SK-N-SH (cell line): ENCODE data around the gene NLN.

ENCODE experiments used
- CTCF ChIP-seq: fragments of 200-600 bp; sonication (generic); IDR thresholded peaks from 2 replicates; pipeline ENCODE4 v1.6.1; 2017; ENCODE audit warnings: antibody characterized with exemption, mild to moderate bottlenecking, moderate library complexity
- ELF1 ChIP-seq: IDR thresholded peaks from 2 replicates; pipeline ENCODE4 v1.4.0; 2012
- EP300 ChIP-seq, 2 experiments: IDR thresholded peaks; 2 replicates each; pipeline versions ENCODE4 v1.4.0 to v1.6.1; 2012; ENCODE audit warnings: borderline replicate concordance in 1 of 2, low read depth in 1 of 2, low read length in 1 of 2
- EZH2phosphoT487 ChIP-seq: fragments of 200-600 bp; sonication (generic); IDR thresholded peaks from 2 replicates; pipeline ENCODE4 v1.6.1; 2017; ENCODE audit warnings: low read depth, mixed run types, mild to moderate bottlenecking, antibody characterized with exemption, moderate library complexity, borderline replicate concordance
- MAX ChIP-seq: IDR thresholded peaks from 2 replicates; pipeline ENCODE4 v1.4.0; 2012; ENCODE audit warnings: low read depth
- POLR2AphosphoS5 ChIP-seq: IDR thresholded peaks from 2 replicates; pipeline ENCODE4 v1.6.1; 2012; ENCODE audit warnings: low read depth, low read length
- RCOR1 ChIP-seq: fragments of 150-350 bp; IDR thresholded peaks from 2 replicates; pipeline ENCODE4 v1.6.1; 2017; ENCODE audit warnings: antibody characterized with exemption, low read length
- RXRA ChIP-seq: IDR thresholded peaks from 2 replicates; pipeline ENCODE4 v1.4.0; 2012; ENCODE audit warnings: low read depth, mild to moderate bottlenecking, borderline replicate concordance
- TAF1 ChIP-seq: IDR thresholded peaks from 2 replicates; pipeline ENCODE4 v1.6.1; 2012; ENCODE audit warnings: low read depth, mild to moderate bottlenecking, low read length, moderate library complexity, borderline replicate concordance
- YY1 ChIP-seq: IDR thresholded peaks from 2 replicates; pipeline ENCODE4 v1.4.0; 2012; ENCODE audit warnings: low read depth, mild to moderate bottlenecking

DNA sequence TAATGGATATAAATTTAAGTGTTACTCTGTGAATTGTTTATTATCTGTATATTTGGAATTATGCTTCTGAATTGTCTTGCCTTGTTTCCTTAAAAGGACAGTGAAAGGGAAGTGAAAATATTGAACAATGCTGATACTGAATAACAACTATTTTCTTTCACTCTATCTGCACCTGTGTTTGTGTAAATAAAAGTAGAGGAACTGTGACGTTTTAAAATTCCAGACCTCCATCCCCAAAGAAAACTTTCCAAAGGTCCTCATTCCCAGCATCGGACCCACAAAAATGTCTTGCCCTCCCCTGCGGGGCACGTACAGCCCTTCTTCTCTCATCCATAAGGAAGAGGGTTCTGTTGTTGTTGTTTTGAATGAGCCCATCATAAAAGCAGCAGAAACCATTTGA lies 100.0 kb downstream of the NLN start:
- no peak for TF ChIP-seq EP300 (IDR thresholded peaks at IDR 0.05; ENCODE audit: borderline replicate concordance in 1 of 2, low read depth in 1 of 2, low read length in 1 of 2)
- TF ChIP-seq TAF1: no peak
- no peak for TF ChIP-seq YY1
- TF ChIP-seq CTCF: no peak
- no peak for TF ChIP-seq MAX
- no peak for TF ChIP-seq POLR2AphosphoS5
- no peak for TF ChIP-seq ELF1
- no peak for TF ChIP-seq EZH2phosphoT487
- TF ChIP-seq RXRA: no peak
- no peak for TF ChIP-seq RCOR1
